ENCODE data around the gene ARSJ.

DNA sequence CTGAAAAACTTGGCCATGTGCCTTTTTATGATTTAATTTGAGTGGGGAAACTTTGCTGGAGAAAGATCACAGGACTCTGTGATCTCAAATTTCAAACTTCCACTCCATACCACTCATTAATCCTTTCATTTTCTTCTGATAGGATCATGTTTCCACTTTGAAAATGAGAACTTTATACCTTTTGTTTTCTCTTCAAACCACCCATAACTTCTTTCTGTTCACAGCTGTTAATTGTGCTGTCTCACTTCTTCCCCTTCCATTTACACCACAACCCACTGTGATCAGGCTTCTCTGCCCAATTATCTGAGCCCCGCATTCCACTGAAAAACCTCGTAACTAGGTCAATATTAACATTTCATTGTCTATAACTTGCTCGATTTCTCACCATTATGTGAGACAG is 47.0 kb upstream of the ARSJ start:
- no peak for TF ChIP-seq POLR2A (IDR thresholded peaks at IDR 0.05; ENCODE audit: low read length)
- no peak for TF ChIP-seq GATA1 (IDR thresholded peaks at IDR 0.05; ENCODE audit: low read depth, low read length)
